ENCODE measurements around the gene YPEL3. TPM values are rescaled to one million over a fixed set of nuclear protein-coding genes. Genes with fewer than 3 reads are reported as not detected.

The YPEL3 gene
- total and polyA plus RNA-seq, 2 donors (not counting 3 experiments of a cell fraction or from before 2014, with no cell fraction given), result 46.1 to 78.0 TPM

DNA sequence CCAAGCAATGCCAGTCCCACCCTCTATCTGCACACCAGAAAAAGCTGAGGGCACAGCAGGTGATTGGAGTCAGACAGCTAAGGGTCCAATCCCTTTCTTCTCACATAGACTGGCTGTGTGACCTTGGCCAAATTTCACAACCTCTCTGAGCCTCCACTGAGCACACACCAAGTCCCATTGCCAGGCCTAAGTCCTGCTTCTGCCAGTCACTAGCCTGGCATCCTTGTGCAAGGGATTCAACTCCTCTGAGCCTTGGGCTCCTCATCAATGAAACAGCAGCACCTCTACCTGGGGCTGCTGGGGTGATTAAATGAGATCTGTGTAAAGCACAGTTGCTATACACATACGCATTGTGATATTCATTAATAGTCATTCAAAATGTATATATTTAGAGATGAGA, 49.4 kb downstream of the YPEL3 start:
- H3K9me1 ChIP-seq (replicated peaks; ENCODE audit: control insufficient read depth, extremely low read depth, insufficient read depth, low read length), result no peaks in the 10 kb centered on the region
- H3K4me3 ChIP-seq (replicated peaks in 1 of 3; ENCODE audit: insufficient read depth in 1 of 3, low read depth in 1 of 3, low read length in 3 of 3), result no peak overlapping the region
- peaks cover 10% of the 10 kb centered on the region for H3K4me1 ChIP-seq (ENCODE audit: control insufficient read depth, extremely low read depth, insufficient read depth, low read length)
- H2AFZ ChIP-seq (ENCODE audit: low read depth, low read length), result no peak overlapping the region
- H4K20me1 ChIP-seq (replicated peaks; ENCODE audit: control insufficient read depth, extremely low read depth, insufficient read depth, low read length), result no peaks in the 10 kb centered on the region
- no peak overlapping the region for H3K27ac ChIP-seq (ENCODE audit: insufficient read depth, low read depth, low read length)
- no TSS peak for BruUV-seq (replicated peaks)
- no peaks in the 10 kb centered on the region for H3K36me3 ChIP-seq (ENCODE audit: control insufficient read depth in 2 of 2, extremely low read depth in 1 of 2, insufficient read depth in 2 of 2, low read length in 2 of 2)
- no peaks in the 10 kb centered on the region for H3K9me3 ChIP-seq (replicated peaks; ENCODE audit: control insufficient read depth, insufficient read depth, low read length)
- no peak overlapping the region for H3K9ac ChIP-seq (replicated peaks; ENCODE audit: extremely low read depth, insufficient read depth, low read length)
- ChIA-PET CTCF (interaction anchor here (0.6 to 5.9 kb wide), 4 partner anchors 9 to 370 kb away, joined by 4 to 33 read pairs (median 10); partner anchors contain the start of gene TBX6), POLR2A (no interaction called here)
- FAIRE-seq (no peak), DNase-seq (ENCODE audit: low read depth, low spot score) (no peak)
- H3K4me2 ChIP-seq (ENCODE audit: insufficient read depth, low read length), result no peak overlapping the region
- intact Hi-C loops (cut with micrococcal nuclease), result no loop called here
- H3K79me2 ChIP-seq (ENCODE audit: control insufficient read depth, insufficient read depth, low read length), result no peaks in the 10 kb centered on the region
- TF ChIP-seq FOS (IDR thresholded peaks at IDR 0.05; ENCODE audit: borderline replicate concordance, insufficient read depth, low read length), result no peak
- TF ChIP-seq, protein P1, sequence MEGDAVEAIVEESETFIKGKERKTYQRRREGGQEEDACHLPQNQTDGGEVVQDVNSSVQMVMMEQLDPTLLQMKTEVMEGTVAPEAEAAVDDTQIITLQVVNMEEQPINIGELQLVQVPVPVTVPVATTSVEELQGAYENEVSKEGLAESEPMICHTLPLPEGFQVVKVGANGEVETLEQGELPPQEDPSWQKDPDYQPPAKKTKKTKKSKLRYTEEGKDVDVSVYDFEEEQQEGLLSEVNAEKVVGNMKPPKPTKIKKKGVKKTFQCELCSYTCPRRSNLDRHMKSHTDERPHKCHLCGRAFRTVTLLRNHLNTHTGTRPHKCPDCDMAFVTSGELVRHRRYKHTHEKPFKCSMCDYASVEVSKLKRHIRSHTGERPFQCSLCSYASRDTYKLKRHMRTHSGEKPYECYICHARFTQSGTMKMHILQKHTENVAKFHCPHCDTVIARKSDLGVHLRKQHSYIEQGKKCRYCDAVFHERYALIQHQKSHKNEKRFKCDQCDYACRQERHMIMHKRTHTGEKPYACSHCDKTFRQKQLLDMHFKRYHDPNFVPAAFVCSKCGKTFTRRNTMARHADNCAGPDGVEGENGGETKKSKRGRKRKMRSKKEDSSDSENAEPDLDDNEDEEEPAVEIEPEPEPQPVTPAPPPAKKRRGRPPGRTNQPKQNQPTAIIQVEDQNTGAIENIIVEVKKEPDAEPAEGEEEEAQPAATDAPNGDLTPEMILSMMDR (IDR thresholded peaks at IDR 0.05; ENCODE audit: extremely low read depth in 1 of 2, insufficient read depth in 1 of 2, low read depth in 1 of 2, low read length in 2 of 2), result no peak
- TF ChIP-seq MYC (IDR thresholded peaks at IDR 0.05; ENCODE audit: low read depth, low read length), result no peak
- no peak for TF ChIP-seq POLR2A (IDR thresholded peaks at IDR 0.05; ENCODE audit: low read depth, low read length)
- TF ChIP-seq, protein P2, sequence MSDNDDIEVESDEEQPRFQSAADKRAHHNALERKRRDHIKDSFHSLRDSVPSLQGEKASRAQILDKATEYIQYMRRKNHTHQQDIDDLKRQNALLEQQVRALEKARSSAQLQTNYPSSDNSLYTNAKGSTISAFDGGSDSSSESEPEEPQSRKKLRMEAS (IDR thresholded peaks at IDR 0.05; ENCODE audit: insufficient read depth, insufficient read length), result no peak
- TF ChIP-seq EZH2 (IDR thresholded peaks at IDR 0.05; ENCODE audit: borderline replicate concordance, low read depth, low read length, severe bottlenecking), result no peak
- no peak for TF ChIP-seq POLR2AphosphoS5 (IDR thresholded peaks at IDR 0.05; ENCODE audit: insufficient read depth, low read depth, low read length)
- TF ChIP-seq GATA2 (IDR thresholded peaks at IDR 0.05; ENCODE audit: insufficient read depth, insufficient read length, low read depth, low read length), result no peak
- TF ChIP-seq JUN (IDR thresholded peaks at IDR 0.05; ENCODE audit: borderline replicate concordance, insufficient read depth, insufficient read length, low read depth), result no peak
- dilution Hi-C loops (cut with MboI; ENCODE audit: extremely low pct_ligation_motif_present, low sequenced_read_pairs), result no loop called here
- H3K27me3 ChIP-seq (ENCODE audit: control insufficient read depth in 2 of 2, insufficient read depth in 2 of 2, low read length in 2 of 2), result no peaks in the 10 kb centered on the region

Measured in endothelial cell of umbilical vein (primary cell).